LHCN-M2 (cell line): ENCODE results near the gene GTF2I. TPM values are rescaled to one million over a fixed set of nuclear protein-coding genes. Genes with fewer than 3 reads are reported as not detected.
"Not testable (repeated sequence)": the region's sequence is repeated elsewhere in the genome, so short reads cannot be mapped to it uniquely, and the experiment has no call there.

Experiments
- DNase-seq: peaks from one replicate; pipeline ENCODE4 v3.0.0-alpha.2; 2012; ENCODE audit warnings: low read depth
- total RNA-seq: library from RNA; depleted of rRNA; stranded (reverse); fragments of >200 nt; gene quantifications from 2 replicates; pipeline ENCODE4 v1.2.3, GENCODE V29; 2014

The GTF2I gene
- total RNA-seq, 1 experiment from 2014 or later, result 180 TPM

DNA sequence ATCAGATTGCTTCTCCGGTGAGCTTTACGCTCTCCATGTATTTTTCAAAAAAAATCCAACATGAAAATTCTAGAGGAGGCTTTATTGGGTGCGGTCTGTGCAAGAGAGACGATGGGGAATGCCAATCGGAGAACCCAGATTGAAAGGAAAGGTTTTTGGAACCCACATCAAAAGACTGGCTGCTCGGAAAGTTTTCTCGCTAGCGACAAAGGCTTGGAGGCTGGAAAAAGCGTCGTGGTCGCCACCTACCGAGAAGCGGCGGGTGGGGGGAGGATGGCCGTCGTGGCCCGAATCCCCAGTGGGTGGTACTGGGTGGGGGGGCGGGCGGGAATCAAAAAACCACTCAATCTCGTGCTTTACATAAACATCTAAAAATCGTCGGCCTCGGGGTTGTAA, 1.1 kb upstream of the GTF2I start:
- peak; percentile 41 for DNase-seq

DNA sequence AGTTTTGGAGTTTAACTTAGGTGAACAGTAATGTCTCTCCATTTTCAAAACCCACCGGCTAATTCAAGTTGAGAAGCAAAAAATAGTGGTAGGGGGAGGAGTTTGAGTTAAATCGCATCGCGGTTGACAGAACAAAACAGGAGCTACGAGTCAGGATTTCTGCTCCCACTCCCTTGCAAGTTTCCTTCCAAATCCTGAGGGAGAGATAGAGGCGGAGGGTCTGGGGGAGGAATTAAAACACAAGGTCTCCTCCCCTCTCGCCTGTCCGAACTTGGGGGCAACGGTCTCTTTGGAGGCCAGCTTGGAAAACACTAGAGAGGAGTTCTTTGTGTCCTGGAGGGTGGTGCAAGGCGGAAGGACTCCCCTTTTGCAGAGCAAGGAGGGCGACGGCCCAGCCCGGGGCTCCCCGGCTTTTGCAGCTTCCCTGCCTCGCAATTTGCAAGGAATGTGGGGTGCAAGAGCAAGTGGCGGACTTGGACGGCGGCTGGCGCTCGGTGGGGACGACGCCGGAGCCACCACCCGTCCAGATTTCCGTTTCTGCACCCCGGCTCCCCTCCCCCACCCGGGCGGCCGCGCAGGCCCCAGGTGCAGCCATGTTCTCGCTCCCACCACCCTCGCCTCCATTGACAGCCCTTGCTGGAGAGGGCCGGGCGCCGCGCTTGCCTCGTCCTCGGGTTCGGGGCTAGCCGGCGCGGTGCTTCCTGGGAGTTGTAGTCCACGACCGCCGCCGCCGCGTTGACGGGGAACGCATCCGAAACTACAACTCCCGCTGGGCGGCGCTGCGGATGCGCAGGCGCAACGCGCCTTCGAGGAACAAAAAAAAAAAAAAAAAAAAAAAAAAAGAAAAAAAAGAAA, 454 bp upstream of the GTF2I start:
- peak; percentile 98 for DNase-seq

DNA sequence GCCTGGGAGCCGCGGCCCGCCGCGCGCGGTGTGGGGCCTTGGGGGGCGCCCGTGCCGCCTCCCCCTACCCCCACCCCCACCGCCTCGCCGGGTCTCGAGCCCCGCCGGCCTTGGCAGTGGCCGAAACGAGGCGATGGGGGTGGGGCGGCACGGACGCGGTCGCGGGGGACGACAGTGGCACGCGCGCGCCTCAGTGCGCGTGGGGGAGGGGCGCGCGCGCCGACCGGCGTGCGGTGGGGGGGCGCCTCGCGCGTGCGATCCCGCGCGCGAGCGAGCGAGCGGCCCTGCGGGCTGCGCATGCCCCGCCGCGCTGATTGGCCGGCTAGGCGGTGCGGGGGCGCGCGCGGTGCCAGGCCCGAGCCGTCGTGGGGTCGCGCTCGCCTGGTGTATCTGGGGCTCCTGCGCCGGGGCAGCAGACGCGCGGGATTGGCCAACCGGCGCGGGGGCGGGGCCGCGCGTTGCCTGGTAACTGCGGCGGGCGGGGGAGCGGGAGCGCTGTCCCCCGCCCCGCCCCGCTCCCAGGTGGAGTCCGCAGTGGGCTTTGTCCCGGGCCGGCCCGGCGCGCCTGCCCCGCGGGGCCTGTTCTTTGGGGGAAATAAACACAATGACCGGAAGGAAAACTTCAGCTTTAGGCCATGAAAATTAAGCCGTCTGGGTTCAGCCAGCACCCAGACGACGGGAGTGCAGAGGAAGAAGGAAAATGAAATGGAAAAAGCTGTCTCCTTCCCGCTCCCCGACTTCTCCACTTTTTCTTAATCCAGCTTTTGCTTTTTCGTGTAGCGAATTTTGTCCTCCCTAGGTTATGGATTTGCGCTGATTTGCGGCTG, 873 bp downstream of the GTF2I start:
- peak; percentile 95 for DNase-seq

DNA sequence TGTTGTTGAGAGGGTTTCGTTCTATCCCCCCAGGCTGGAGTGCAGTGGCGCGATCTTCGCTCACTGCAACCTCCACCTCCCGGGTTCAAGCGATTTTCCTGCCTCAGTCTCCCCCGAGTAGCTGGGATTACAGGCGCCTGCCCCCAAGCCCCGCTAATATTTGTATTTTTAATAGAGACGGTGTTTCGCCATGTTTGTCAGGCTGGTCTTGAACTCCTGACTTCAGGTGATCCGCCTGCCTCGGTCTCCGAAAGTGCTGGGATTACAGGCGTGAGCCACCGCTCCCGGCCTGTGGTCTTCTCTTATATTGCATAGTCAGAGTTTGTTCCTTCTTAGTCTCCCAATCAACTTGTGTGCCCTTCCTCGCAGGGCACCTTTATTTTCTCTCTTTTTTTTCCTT, 2.7 kb downstream of the GTF2I start:
- not testable (repeated sequence) for DNase-seq

DNA sequence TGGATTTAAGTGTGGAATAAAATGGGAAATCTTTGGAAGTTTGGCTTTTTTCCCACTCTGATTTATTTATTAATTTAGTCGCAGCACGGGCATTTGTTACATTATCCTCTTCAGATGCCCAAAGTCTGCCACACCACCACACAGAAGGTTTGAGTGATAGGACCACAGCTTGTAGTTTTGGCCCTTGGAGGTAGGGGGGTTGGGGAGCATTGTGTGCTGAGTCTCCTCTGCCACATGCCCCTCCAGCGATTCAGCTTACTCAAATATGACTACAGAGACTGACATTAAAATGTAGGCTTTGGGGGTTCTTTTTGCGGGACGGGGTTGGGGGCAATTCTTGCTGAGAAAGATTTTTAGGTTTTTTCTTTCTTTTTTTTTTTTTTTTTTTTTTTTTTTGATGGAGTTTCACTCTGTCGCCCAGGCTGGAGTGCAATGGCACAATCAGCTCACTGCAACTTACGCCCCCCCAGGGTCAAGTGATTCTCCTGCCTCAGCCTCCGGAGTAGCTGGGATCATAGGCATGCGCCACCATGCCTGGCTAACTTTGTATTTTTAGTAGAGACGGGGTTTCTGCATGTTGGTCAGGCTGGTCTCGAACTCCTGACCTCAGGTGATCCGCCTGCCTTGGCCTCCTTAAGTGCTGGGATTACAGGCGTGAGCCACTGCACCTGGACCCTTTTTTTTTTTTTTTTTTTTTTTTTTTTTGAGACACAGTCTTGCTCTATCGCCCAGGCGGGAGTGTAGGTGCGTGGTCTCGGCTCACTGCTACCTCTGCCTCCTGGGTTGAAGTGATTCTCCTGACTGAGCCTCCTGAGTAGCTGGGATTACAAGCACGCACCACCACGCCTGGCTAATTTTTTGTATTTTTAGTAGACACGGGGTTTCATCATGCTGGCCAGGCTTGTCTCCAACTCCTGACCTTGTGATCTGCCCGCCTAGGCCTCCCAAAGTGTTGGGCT, 4.6 kb downstream of the GTF2I start:
- DNase-seq, result peak; percentile 64

DNA sequence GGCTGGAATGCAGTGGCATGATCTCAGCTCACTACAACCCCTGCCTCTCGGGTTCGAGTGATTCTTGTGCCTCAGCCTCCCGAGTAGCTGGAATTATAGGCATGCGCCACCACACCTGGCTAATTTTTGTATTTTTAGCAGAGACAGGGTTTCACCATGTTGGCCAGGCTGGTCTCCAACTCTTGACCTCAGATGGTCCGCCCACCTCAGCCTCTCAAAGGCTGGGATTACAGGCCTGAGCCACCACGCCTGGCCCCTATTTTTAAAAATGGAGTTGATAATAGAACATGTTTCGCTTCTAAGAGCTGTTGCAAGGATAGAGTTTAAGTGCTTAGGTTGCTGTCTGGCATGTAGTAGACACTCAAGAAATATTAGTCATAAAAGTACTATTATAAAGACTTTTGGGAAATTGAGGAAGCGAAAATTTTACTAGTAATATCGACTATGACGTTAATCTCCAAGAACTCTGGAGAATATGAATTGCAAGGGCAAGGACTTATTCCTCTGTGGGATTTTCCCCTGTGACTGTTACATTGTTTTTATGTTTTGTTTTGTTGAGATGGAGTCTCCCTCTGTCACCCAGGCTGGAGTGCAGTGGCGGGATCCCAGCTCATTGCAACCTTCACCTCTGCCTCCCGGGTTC, 7.9 kb downstream of the GTF2I start:
- DNase-seq, result no peak

DNA sequence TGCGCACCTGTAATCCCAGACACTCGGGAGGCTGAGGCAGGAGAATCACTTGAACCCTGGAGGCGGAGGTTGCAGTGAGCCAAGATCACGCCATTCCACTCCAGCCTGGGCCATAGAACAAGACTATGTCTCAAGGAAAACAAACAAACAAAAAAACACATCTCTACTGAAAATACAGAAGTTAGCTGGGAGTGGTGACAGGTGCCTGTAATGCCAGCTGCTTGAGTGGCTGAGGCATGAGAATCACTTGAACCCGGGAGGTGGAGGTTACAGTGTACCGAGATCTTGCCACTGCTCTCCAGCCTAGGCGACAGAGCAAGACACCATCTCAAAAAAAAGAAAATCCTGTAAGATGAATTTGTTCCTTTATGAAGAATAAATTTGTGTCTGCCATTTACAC, 9.5 kb downstream of the GTF2I start:
- DNase-seq, result not testable (repeated sequence)

DNA sequence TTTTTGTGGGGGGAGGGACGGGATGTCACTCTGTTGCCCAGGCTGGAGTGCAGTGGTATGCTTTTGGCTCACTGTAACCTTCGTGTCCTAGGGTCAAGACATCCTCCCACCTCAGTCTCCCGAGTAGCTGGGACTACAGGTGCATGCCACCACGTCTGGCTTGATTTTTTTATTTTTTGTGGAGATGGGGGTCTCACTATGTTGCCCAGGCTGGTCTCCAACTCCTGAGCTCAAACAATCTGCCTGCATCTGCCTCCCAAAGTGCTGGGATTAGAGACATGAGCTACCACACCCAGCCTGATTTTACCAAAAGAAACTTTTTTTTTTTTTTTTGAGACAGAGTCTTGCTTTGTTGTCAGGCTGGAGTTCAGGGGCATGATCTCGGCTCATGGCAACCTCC, 10.0 kb downstream of the GTF2I start:
- DNase-seq, result not testable (repeated sequence)

DNA sequence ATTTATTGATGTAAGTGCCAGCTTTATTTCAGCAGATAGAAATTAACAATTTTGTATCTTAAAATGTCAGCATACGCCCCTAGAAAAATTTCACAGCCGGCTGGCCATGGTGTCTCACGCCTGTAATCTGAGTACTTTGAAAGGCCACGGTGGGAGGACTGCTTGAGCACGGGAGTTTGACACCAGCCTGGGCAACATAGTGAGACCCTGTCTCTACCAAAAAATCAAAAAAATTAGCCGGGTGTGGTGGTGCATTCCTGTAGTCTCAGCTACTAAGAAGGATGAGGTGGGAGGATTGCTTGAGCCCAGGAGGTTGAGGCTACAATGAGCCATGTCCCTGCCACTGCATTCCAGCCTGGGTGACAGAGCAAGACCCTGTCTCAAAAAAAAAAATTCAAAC, 14.1 kb downstream of the GTF2I start:
- no peak for DNase-seq

DNA sequence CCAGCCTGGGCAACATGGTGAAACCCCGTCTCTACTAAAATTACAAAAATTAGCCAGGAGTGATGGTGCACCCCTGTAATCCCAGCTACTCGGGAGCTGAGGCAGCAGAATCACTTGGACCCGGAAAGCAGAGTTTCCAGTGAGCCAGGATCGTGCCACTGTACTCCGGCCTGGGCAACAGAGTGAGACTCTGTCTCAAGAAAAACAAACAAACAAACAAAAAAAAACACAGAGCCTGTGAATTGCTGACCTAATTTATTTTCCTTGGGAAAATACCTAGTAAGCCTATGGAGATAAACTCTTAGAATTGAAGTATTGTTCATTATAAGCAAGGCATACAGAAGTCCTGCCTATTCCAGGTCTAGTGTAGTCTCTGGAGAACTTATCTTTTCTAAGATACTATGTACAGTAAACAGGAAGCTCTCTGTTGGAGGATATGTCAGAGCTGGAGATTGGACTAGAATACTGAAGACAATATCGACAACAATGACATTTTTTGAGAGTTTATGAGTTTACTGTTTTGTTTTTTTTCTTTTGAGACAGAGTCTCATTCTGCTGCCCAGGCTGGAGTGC, 14.9 kb downstream of the GTF2I start:
- DNase-seq, result no peak

DNA sequence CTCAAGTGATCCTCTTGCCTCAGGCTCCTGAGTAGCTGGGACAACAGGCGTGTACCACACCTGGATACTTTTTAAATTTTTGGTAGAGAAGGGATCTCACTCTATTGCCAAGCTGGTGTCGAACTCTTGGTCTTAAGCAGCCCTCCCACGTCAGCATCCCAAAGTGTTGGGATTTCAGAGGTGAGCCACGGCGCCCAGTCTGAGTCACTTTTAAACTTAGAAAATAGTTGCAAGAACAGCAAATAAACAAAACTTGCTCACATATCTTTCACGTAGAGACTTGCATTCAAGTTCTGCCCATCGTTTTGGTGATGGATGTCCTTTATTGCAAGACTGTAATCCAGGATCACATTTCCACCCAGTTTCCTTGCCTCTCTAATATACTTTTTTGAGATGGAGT, 16.6 kb downstream of the GTF2I start:
- no peak for DNase-seq

DNA sequence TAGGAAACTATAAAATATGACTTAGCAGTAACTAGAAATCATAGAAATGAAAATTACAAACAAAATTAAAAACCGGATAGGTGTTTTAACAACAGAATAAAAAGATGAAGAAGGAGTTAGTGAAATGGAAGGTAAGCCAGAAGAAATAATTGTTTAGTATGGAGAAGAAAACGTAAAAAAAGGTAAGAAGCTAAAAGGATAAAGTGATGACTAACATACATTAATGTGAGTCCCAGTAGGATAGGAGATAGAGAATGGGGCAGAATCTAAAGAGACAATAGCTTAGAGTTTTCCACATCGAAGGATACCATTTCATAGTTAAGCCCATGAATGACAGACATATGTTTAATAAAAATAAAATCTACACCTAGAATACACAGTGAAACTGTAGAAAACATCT, 25.3 kb downstream of the GTF2I start:
- DNase-seq, result no peak

DNA sequence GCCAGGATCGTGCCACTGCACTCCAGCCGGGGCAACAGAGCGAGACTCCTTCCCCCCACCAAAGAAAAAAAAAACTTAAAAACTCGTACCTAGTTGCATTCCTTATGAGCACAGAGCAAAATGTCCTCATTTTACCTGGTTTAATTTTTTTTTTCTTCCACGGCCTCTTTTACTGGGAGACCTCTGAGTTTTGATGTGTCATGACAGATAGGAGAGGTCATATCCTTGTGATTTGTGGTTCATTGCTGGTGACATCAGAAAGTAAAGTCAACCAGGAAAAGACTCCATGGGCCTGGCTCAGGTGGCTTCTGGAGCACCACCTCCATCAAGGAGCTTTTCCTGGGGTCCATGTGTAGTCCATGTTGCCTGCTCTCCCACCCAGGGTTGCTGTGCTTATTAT, 26.3 kb downstream of the GTF2I start:
- no peak for DNase-seq

DNA sequence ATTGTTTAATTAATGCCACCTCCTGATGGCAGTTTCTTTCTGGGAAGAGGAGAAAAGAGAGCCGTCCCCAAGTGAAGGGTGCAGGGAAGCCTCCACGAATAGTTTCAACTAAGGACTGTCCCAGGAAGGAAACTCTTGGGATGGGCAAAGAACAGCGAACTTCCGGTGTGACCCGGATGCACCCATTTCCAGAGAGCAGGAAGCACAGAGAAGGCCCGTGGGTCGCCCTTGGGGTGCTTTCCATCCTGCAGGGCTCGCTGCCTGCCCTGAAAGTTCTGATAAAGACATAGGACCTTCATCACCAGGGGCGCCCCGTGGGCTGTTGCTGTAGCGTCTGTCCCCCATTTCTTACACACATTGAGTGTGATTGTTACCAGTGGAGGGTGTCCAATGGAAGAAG, 27.0 kb downstream of the GTF2I start:
- no peak for DNase-seq

DNA sequence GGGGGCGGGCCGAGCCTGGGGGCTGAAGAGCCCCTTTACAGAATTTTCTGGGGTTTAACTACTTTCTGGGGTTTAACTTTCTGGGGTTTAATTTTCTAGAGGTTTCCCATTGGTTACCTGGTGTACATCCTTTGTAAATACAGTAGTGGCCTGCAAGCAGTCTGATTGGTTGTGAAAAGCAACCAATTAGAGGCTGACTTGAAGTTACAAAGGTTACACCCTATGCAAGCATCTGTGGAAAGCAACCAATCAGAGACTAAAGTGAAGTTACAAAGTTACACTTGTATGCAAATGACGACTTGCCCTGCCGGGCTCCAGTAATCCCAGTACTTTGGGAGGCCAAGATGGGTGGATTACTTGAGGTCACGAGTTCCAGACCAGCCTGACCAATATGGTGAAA, 27.4 kb downstream of the GTF2I start:
- DNase-seq, result peak; percentile 5

DNA sequence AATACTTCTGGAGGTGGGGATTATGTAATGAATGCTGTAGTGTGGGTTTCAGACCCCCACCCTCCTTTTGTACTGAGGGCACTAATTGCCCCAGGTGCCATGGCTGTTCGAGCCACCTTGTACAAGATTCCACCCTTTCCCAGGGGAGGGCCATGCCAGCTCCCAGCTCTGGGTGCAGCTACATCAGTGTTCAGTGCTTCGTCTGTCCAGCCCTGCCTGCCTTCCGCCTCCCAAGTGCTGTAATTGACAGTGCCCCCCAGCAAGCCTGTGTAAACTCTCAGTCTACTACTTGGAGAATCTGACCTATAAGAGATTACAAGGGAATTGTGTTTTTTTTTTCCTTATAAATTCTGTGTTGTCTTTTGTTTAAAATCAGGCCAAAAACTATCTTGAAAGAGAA, 33.0 kb downstream of the GTF2I start:
- DNase-seq, result no peak

DNA sequence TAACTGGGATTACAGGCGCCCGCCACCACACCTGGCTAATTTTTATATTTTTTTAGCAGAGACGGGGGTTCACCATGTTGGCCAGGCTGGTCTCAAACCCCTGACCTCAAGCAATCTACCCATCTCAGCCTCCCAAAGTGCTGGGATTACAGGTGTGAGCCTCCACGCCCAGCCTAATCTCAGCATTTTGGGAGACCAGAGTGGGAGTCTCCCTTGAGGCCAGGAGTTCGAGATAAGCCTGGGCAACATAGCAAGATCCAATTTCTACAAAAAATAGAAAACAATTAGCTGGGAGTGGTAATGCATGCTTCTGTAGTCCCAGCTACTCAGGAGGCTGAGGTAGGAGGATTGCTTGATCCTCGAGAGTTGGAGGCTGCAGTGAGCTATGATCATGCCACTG, 46.9 kb downstream of the GTF2I start:
- not testable (repeated sequence) for DNase-seq

DNA sequence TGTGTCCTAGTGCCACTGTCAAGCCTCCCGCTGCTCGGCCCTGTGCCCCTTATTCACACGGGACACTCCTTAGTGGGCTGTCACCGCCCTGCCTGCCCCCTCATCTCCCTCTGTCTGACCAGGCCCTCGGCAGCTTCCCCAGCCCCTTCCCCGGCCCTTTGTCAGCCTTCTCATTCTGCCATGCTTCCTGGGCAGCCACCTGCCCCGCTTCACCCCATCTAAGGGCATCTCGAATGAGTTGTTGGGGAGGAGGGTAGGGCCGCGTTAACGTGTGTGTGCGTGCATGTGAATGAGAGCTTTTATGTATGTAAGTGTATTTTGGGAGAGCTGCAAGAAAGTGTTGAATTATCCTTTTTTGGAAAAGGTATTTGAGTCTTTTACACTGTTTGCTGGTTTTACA, 49.7 kb downstream of the GTF2I start:
- no peak for DNase-seq

DNA sequence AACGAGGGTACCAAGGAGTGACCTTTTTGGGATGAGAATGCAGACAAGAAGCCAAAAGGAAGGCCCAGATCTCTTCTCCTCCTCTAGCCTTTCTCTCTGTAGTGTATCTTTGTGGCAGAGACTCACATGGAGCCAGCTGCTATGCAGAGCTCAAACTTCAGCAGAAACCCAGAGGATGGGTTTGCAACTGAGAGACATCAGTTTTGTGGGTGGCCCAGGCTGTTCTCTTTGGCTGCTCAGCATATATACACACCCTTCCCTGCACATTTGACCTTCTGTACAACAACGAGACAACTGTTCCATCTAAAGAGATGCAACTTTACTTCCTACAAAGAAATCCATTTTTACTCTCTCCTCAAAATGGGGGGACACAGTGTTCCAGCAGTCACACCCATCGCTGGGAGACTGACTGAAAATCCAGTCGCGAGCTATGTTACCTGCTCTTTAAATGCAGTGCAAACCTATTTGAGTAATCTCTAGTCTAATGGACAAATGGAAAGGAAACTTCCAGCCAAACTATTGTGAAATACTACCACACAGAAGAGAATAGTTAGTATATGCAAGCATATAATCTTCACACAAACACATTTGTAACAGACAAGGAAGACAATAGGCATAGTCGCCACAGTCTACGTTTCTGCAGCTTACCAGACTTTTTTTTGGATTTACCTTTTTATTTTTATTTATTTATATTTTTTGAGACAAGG, 51.2 kb downstream of the GTF2I start:
- no peak for DNase-seq
